ENCODE results near the gene IQCE. TPM values are rescaled to one million over a fixed set of nuclear protein-coding genes. Genes with fewer than 3 reads are reported as not detected.

IQCE gene
- total RNA-seq, 1 experiment from 2014 or later, result 21.4 TPM

DNA sequence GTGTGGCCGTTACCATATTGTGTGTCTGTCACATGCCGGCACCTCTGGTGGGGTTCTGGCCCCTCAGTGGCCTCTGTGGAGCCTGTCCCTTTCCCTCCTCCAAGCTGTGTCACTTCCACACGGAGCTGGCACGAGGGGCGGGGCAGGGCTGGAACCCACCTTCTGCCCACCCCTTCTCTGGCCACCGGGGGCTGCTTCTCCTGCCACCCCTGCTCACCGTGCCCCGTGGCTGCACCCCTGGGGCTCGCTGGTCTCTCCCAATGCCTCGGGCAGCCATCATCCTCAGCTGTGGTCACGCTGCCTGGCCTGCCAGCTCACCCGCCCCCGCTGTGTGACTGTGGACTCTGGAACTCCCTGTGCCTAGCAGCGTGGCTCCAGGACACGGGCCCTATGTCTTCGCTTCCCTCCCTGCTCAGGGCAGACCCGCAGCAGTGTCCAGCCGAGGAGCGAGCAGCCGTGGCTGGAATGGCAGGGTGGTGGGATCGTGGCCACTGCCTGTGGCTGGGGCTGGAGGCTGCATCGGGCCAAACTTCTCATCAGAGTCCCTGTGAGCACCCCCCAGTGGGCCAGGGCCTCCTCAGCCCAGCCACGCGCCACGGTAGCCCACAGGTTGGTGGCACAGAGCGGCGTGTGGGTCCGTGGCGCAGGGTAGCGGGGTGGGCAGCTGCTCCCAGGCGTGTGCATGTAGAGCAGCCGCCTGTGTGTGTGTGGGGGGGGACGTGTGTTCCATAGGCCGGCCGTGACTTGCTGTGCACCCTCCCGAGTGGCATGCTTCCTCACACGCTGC lies 81.1 kb downstream of the IQCE start:
- Histone ChIP-seq H3K9ac (ENCODE audit: low read length) (no peak overlapping the region), H3K4me3 (replicated peaks in 1 of 2; ENCODE audit: low read depth in 1 of 2, low read length in 2 of 2) (no peak overlapping the region), H3K36me3 (ENCODE audit: control insufficient read depth in 1 of 2, insufficient read depth in 2 of 2, low read length in 2 of 2) (no peaks in the 10 kb centered on the region), H3K79me2 (ENCODE audit: insufficient read depth, low read length) (peaks cover 5% of the 10 kb centered on the region; the same call in 1 of the 2 replicates), H3K4me2 (ENCODE audit: low read length) (no peak overlapping the region), H2AFZ (ENCODE audit: low read depth, low read length, poor library complexity, severe bottlenecking) (no peak overlapping the region), H4K20me1 (ENCODE audit: insufficient read depth) (no peaks in the 10 kb centered on the region), H3K9me2 (ENCODE audit: insufficient read depth) (no peaks in the 10 kb centered on the region), H3K27me3 (ENCODE audit: insufficient read depth, low read length) (no peaks in the 10 kb centered on the region), H3K27ac (ENCODE audit: low read depth, low read length) (no peak overlapping the region), H3K9me3 (ENCODE audit: control insufficient read depth in 1 of 2, insufficient read depth in 1 of 2, low read depth in 1 of 2, low read length in 2 of 2) (no peaks in the 10 kb centered on the region), H3K4me1 (ENCODE audit: control insufficient read depth in 1 of 2, insufficient read depth in 2 of 2, low read length in 2 of 2) (peaks cover 7 to 11% of the 10 kb centered on the region in 2 experiments; a peak in 2 of 4 replicates)
- ChIA-PET POLR2A (no interaction called here), RAD21 (ENCODE audit: low non-redundant PET in 1 of 2, low total read pairs in 2 of 2, uncharacterized antibody in 2 of 2, unreplicated experiment in 2 of 2) (no interaction called here), CTCF (no interaction called here)
- DNase-seq (ENCODE audit: low read depth, low spot score) (no peak), ATAC-seq (no peak)
- TF ChIP-seq ZFX (IDR thresholded peaks at IDR 0.05) (no peak), SIN3A (IDR thresholded peaks at IDR 0.05; ENCODE audit: low read depth) (no peak), CEBPB (IDR thresholded peaks at IDR 0.05; ENCODE audit: low read depth) (no peak)
- no TSS peak for BruUV-seq (replicated peaks)
- intact Hi-C loops (cut with micrococcal nuclease), result no loop called here

DNA sequence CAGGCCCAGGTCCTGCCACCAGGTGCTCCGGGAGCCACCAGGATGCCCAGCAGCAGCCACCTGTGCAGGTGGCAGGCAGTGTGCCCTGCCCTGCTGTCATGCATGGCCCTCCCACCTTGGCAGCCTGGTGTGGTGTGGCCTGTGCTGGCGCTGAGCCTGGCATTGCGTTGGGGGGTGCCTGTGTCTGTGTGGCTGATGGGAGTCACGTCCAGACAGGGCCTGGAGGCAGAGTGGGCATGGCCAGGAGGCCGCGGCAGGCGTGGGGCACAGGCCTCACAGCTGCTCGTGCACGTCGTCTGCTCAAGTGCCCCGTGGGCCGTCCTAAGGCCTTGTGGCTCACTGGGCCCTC lies 81.7 kb downstream of the IQCE start:
- Histone ChIP-seq H3K27ac (ENCODE audit: low read depth, low read length) (no peak overlapping the region), H3K9me2 (ENCODE audit: insufficient read depth) (no peaks in the 10 kb centered on the region), H3K4me3 (replicated peaks in 1 of 2; ENCODE audit: low read depth in 1 of 2, low read length in 2 of 2) (no peak overlapping the region), H4K20me1 (ENCODE audit: insufficient read depth) (no peaks in the 10 kb centered on the region), H2AFZ (ENCODE audit: low read depth, low read length, poor library complexity, severe bottlenecking) (no peak overlapping the region), H3K27me3 (ENCODE audit: insufficient read depth, low read length) (no peaks in the 10 kb centered on the region), H3K9me3 (ENCODE audit: control insufficient read depth in 1 of 2, insufficient read depth in 1 of 2, low read depth in 1 of 2, low read length in 2 of 2) (no peaks in the 10 kb centered on the region), H3K4me2 (ENCODE audit: low read length) (no peak overlapping the region), H3K36me3 (ENCODE audit: control insufficient read depth in 1 of 2, insufficient read depth in 2 of 2, low read length in 2 of 2) (no peaks in the 10 kb centered on the region), H3K79me2 (ENCODE audit: insufficient read depth, low read length) (no peaks in the 10 kb centered on the region), H3K9ac (ENCODE audit: low read length) (no peak overlapping the region), H3K4me1 (ENCODE audit: control insufficient read depth in 1 of 2, insufficient read depth in 2 of 2, low read length in 2 of 2) (peaks cover 11% of the 10 kb centered on the region in 2 experiments; a peak in 2 of 4 replicates)
- DNase-seq (ENCODE audit: low read depth, low spot score), result no peak
- no peak for ATAC-seq
- intact Hi-C loops (cut with micrococcal nuclease), result no loop called here
- POLR2A ChIA-PET, result no interaction called here
- no TSS peak for BruUV-seq (replicated peaks)
- CTCF ChIA-PET, result no interaction called here
- RAD21 ChIA-PET (ENCODE audit: low non-redundant PET in 1 of 2, low total read pairs in 2 of 2, uncharacterized antibody in 2 of 2, unreplicated experiment in 2 of 2), result no interaction called here
- TF ChIP-seq ZNF274 (IDR thresholded peaks at IDR 0.05; ENCODE audit: low read depth, low read length) (no peak), ZFX (IDR thresholded peaks at IDR 0.05) (no peak), RAD21 (IDR thresholded peaks at IDR 0.05; ENCODE audit: low read depth) (no peak), EGR1 (IDR thresholded peaks at IDR 0.05; ENCODE audit: low read depth) (no peak), SRF (IDR thresholded peaks at IDR 0.05; ENCODE audit: low read depth) (no peak), POLR2AphosphoS5 (IDR thresholded peaks at IDR 0.05; ENCODE audit: low read depth, low read length) (no peak), CEBPB (IDR thresholded peaks at IDR 0.05; ENCODE audit: low read depth) (no peak), POLR2A (IDR thresholded peaks at IDR 0.05; ENCODE audit: borderline replicate concordance, extremely low read depth, insufficient read depth, insufficient read length) (no peak), JUND (IDR thresholded peaks at IDR 0.05) (no peak), SIN3A (IDR thresholded peaks at IDR 0.05; ENCODE audit: low read depth) (no peak), FOSL1 (IDR thresholded peaks at IDR 0.05; ENCODE audit: low read depth) (no peak), EZH2phosphoT487 (IDR thresholded peaks at IDR 0.05; ENCODE audit: borderline replicate concordance) (no peak), TCF7L2 (IDR thresholded peaks at IDR 0.05; ENCODE audit: borderline replicate concordance, extremely low read depth, insufficient read depth, insufficient read length) (no peak), YY1 (IDR thresholded peaks at IDR 0.05; ENCODE audit: extremely low read depth, insufficient replicate concordance, low read depth, low read length) (no peak)
- TF ChIP-seq, protein P1, sequence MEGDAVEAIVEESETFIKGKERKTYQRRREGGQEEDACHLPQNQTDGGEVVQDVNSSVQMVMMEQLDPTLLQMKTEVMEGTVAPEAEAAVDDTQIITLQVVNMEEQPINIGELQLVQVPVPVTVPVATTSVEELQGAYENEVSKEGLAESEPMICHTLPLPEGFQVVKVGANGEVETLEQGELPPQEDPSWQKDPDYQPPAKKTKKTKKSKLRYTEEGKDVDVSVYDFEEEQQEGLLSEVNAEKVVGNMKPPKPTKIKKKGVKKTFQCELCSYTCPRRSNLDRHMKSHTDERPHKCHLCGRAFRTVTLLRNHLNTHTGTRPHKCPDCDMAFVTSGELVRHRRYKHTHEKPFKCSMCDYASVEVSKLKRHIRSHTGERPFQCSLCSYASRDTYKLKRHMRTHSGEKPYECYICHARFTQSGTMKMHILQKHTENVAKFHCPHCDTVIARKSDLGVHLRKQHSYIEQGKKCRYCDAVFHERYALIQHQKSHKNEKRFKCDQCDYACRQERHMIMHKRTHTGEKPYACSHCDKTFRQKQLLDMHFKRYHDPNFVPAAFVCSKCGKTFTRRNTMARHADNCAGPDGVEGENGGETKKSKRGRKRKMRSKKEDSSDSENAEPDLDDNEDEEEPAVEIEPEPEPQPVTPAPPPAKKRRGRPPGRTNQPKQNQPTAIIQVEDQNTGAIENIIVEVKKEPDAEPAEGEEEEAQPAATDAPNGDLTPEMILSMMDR (IDR thresholded peaks at IDR 0.05 in 2 of 3, conservative IDR thresholded peaks at IDR 0.05 in 1 of 3; ENCODE audit: borderline replicate concordance in 1 of 3, insufficient read depth in 1 of 3, low read depth in 2 of 3, low read length in 2 of 3), result no peak
- TF ChIP-seq, protein P2, sequence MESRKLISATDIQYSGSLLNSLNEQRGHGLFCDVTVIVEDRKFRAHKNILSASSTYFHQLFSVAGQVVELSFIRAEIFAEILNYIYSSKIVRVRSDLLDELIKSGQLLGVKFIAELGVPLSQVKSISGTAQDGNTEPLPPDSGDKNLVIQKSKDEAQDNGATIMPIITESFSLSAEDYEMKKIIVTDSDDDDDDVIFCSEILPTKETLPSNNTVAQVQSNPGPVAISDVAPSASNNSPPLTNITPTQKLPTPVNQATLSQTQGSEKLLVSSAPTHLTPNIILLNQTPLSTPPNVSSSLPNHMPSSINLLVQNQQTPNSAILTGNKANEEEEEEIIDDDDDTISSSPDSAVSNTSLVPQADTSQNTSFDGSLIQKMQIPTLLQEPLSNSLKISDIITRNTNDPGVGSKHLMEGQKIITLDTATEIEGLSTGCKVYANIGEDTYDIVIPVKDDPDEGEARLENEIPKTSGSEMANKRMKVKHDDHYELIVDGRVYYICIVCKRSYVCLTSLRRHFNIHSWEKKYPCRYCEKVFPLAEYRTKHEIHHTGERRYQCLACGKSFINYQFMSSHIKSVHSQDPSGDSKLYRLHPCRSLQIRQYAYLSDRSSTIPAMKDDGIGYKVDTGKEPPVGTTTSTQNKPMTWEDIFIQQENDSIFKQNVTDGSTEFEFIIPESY (IDR thresholded peaks at IDR 0.05; ENCODE audit: extremely low read depth, insufficient replicate concordance, low read length), result no peak
- TF ChIP-seq, protein P3, sequence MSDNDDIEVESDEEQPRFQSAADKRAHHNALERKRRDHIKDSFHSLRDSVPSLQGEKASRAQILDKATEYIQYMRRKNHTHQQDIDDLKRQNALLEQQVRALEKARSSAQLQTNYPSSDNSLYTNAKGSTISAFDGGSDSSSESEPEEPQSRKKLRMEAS (IDR thresholded peaks at IDR 0.05), result no peak
